Endothelial cell of umbilical vein (primary cell): ENCODE results near the gene ELOVL1. TPM values are rescaled to one million over a fixed set of nuclear protein-coding genes. Genes with fewer than 3 reads are reported as not detected.

ENCODE experiments used
- BruUV-seq: library from RNA; stranded (reverse); fragments of 400-500 nt; replicated peaks from 2 replicates; lab custom pipeline; 2021; lab: Mats Ljungman, UMichigan
- CTCF ChIA-PET: fragments of 300-600, 350-600 bp; sonication (Branson Sonifier 250); formaldehyde crosslinking; loops from one replicate; lab custom pipeline; 2021; ENCODE audit warnings: antibody characterized with exemption, inconsistent platforms; lab: Charles Lee
- POLR2A ChIA-PET: fragments of 300-600, 350-600 bp; sonication (Branson Sonifier 250); formaldehyde crosslinking; loops from one replicate; lab custom pipeline; 2021; ENCODE audit warnings: antibody characterized with exemption, inconsistent platforms; lab: Charles Lee
- DNase-seq: peaks from one replicate; pipeline ENCODE4 v3.0.0-alpha.2; 2011; ENCODE audit warnings: low read depth, low spot score
- FAIRE-seq: peaks from 2 replicates; lab custom pipeline; 2011; peaks lifted over from hg19 to GRCh38; lab: Jason Lieb, UNC
- H2AFZ ChIP-seq: 2 replicates; pipeline ENCODE4 v1.6.0; 2012; ENCODE audit warnings: low read depth, low read length, control low read depth, inconsistent platforms
- H3K27ac ChIP-seq: 2 replicates; pipeline ENCODE4 v1.5.1; 2011; ENCODE audit warnings: low read depth, mild to moderate bottlenecking, control low read depth, low read length, moderate library complexity; ENCODE audit not compliant: insufficient read depth
- H3K27me3 ChIP-seq, 2 experiments: 2 replicates each; pipeline versions ENCODE4 v1.6.0 to v1.6.1; 2011; ENCODE audit warnings: low read length in 2 of 2, mixed read lengths in 1 of 2; ENCODE audit not compliant: control insufficient read depth in 2 of 2, insufficient read depth in 2 of 2
- H3K36me3 ChIP-seq, 2 experiments: 2 replicates in 1 of 2; 3 replicates in 1 of 2; pipeline ENCODE4 v1.5.1; 2011; ENCODE audit warnings: low read length in 2 of 2, mild to moderate bottlenecking in 1 of 2, moderate library complexity in 1 of 2; ENCODE audit not compliant: control insufficient read depth in 2 of 2, insufficient read depth in 2 of 2; ENCODE audit errors: extremely low read depth in 1 of 2
- H3K4me1 ChIP-seq: 3 replicates; pipeline ENCODE4 v1.5.1; 2011; ENCODE audit warnings: mild to moderate bottlenecking, low read length; ENCODE audit not compliant: control insufficient read depth, insufficient read depth; ENCODE audit errors: extremely low read depth
- H3K4me2 ChIP-seq: 2 replicates; pipeline ENCODE4 v1.6.1; 2011; ENCODE audit warnings: low read length, control low read depth, mixed read lengths; ENCODE audit not compliant: insufficient read depth
- H3K4me3 ChIP-seq, 3 experiments: fragments of 200-600 bp in 1 of 3; sonication (generic), shearing (Covaris generic) in 1 of 3; replicated peaks in 1 of 3; 2 replicates each; pipeline ENCODE4 v1.5.1; 2011 to 2016; ENCODE audit warnings: control low read depth in 3 of 3, low read length in 3 of 3, mild to moderate bottlenecking in 2 of 3, inconsistent platforms in 1 of 3, low read depth in 1 of 3, moderate library complexity in 1 of 3; ENCODE audit not compliant: insufficient read depth in 1 of 3
- H3K79me2 ChIP-seq: 2 replicates; pipeline ENCODE4 v1.6.0; 2012; ENCODE audit warnings: low read length, inconsistent platforms; ENCODE audit not compliant: control insufficient read depth, insufficient read depth
- H3K9ac ChIP-seq: replicated peaks from 2 replicates; pipeline ENCODE3; 2011; ENCODE audit warnings: low read length, control low read depth; ENCODE audit not compliant: insufficient read depth; ENCODE audit errors: extremely low read depth
- H3K9me1 ChIP-seq: replicated peaks from 3 replicates; pipeline ENCODE4 v1.6.0; 2011; ENCODE audit warnings: mild to moderate bottlenecking, low read length; ENCODE audit not compliant: control insufficient read depth, insufficient read depth; ENCODE audit errors: extremely low read depth
- H3K9me3 ChIP-seq: replicated peaks from 2 replicates; pipeline ENCODE4 v1.5.1; 2012; ENCODE audit warnings: low read length, inconsistent platforms; ENCODE audit not compliant: control insufficient read depth, insufficient read depth
- H4K20me1 ChIP-seq: replicated peaks from 2 replicates; pipeline ENCODE3; 2011; ENCODE audit warnings: mild to moderate bottlenecking, low read length; ENCODE audit not compliant: control insufficient read depth, insufficient read depth; ENCODE audit errors: extremely low read depth
- CTCF ChIP-seq, 2 donors: IDR thresholded peaks; 1 replicate in 1 of 2; 2 replicates in 1 of 2; pipeline ENCODE4 v1.5.1; 2011; ENCODE audit warnings: low read length in 2 of 2, mild to moderate bottlenecking in 2 of 2, moderate library complexity in 2 of 2, control low read depth in 1 of 2, inconsistent platforms in 1 of 2, low read depth in 1 of 2; ENCODE audit not compliant: insufficient read depth in 1 of 2; ENCODE audit errors: extremely low read depth in 1 of 2
- EZH2 ChIP-seq: IDR thresholded peaks from 2 replicates; pipeline ENCODE4 v1.6.1; 2012; ENCODE audit warnings: borderline replicate concordance, low read depth, mild to moderate bottlenecking, moderate library complexity, low read length, inconsistent platforms; ENCODE audit not compliant: severe bottlenecking
- FOS ChIP-seq: IDR thresholded peaks from 2 replicates; pipeline ENCODE4 v1.6.1; 2011; ENCODE audit warnings: mild to moderate bottlenecking, low read length, moderate library complexity, borderline replicate concordance; ENCODE audit not compliant: insufficient read depth
- GATA2 ChIP-seq: IDR thresholded peaks from 2 replicates; pipeline ENCODE4 v1.7.0; 2011; ENCODE audit warnings: low read depth, mild to moderate bottlenecking, moderate library complexity, mixed read lengths, low read length; ENCODE audit not compliant: insufficient read length, insufficient read depth
- JUN ChIP-seq: IDR thresholded peaks from 2 replicates; pipeline ENCODE4 v1.6.1; 2011; ENCODE audit warnings: borderline replicate concordance, low read depth; ENCODE audit not compliant: insufficient read length, insufficient read depth
- MAX ChIP-seq: IDR thresholded peaks from 2 replicates; pipeline ENCODE4 v1.6.1; 2011; ENCODE audit not compliant: insufficient read depth, insufficient read length
- MYC ChIP-seq: IDR thresholded peaks from one replicate; pipeline ENCODE4 v1.6.1; 2011; ENCODE audit warnings: mild to moderate bottlenecking, low read depth, low read length
- POLR2A ChIP-seq: IDR thresholded peaks from 2 replicates; pipeline ENCODE4 v1.6.1; 2012; ENCODE audit warnings: low read depth, mild to moderate bottlenecking, control low read depth, low read length
- POLR2AphosphoS5 ChIP-seq: IDR thresholded peaks from 2 replicates; pipeline ENCODE4 v1.6.1; 2012; ENCODE audit warnings: low read depth, mild to moderate bottlenecking, control low read depth, low read length, moderate library complexity; ENCODE audit not compliant: insufficient read depth
- dilution Hi-C: fragments of 300-500 bp; cut with MboI; formaldehyde crosslinking; loops from one replicate; pipeline ENCODE4 v1.15.0; 2019; ENCODE audit warnings: low sequenced_read_pairs; ENCODE audit not compliant: extremely low pct_ligation_motif_present
- intact Hi-C: fragments of 100-400 bp; cut with micrococcal nuclease; formaldehyde crosslinking; loops from one replicate; pipeline ENCODE4 v1.10.0; 2022
- polyA plus RNA-seq, 4 experiments: library from polyadenylated mRNA; depleted of rRNA in 3 of 4; stranded (reverse) in 3 of 4; unstranded in 1 of 4; fragments of >200 nt; gene quantifications; 2 replicates each; pipeline versions ENCODE4 v1.2.1 to v1.2.3, GENCODE V29; 2011 to 2012; ENCODE audit warnings: missing spikeins in 1 of 4
- total RNA-seq: library from RNA; stranded (reverse); gene quantifications from 2 replicates; pipeline ENCODE4 v1.2.3, GENCODE V29; 2021

The ELOVL1 gene
- total and polyA plus RNA-seq, 2 donors (not counting 3 experiments of a cell fraction or from before 2014, with no cell fraction given) = 134 to 303 TPM

- H3K9me1 ChIP-seq = no peaks in the 10 kb centered on the region
- H3K36me3 ChIP-seq = peaks cover 11 to 27% of the 10 kb centered on the region in 2 experiments
- no peak overlapping the region for H3K4me3 ChIP-seq
- ChIA-PET CTCF (no interaction called here), POLR2A (no interaction called here)
- BruUV-seq = no TSS peak
- dilution Hi-C loops = no loop called here
- no peak for FAIRE-seq
- H4K20me1 ChIP-seq = no peaks in the 10 kb centered on the region
- H3K79me2 ChIP-seq = no peaks in the 10 kb centered on the region
- no peak overlapping the region for H3K27ac ChIP-seq
- TF ChIP-seq POLR2A (no peak), FOS (no peak), MYC (no peak), GATA2 (no peak), MAX (no peak)
- no peaks in the 10 kb centered on the region for H3K9me3 ChIP-seq
- no peaks in the 10 kb centered on the region for H3K27me3 ChIP-seq
- no peak for DNase-seq
- H3K4me2 ChIP-seq = no peak overlapping the region
- H3K4me1 ChIP-seq = no peaks in the 10 kb centered on the region
- no peak overlapping the region for H2AFZ ChIP-seq
- intact Hi-C loops = no loop called here
- H3K9ac ChIP-seq = no peak overlapping the region
These were observed 11.7 kb upstream of the ELOVL1 start for GRCh38 chr1:43379476-43379875.

- dilution Hi-C loops (no loop called here), intact Hi-C loops (no loop called here)
- H3K4me2 ChIP-seq = no peak overlapping the region
- FAIRE-seq = no peak
- H3K79me2 ChIP-seq = no peaks in the 10 kb centered on the region
- BruUV-seq = no TSS peak
- POLR2A ChIA-PET = interaction anchor here (1.1 kb wide), 1 partner anchor 11 kb away, joined by 5 read pairs; no protein-coding TSS in a partner anchor
- peaks cover 6 to 12% of the 10 kb centered on the region in 2 experiments for H3K36me3 ChIP-seq
- TF ChIP-seq CTCF (IDR thresholded peaks at IDR 0.05; ENCODE audit: extremely low read depth in 1 of 2, insufficient read depth in 1 of 2, low read depth in 1 of 2, low read length in 2 of 2) = no peak
- no peak for TF ChIP-seq MYC
- no peak for TF ChIP-seq POLR2A
- TF ChIP-seq JUN = no peak
- no peak for TF ChIP-seq FOS
- no peak for TF ChIP-seq GATA2
- TF ChIP-seq MAX = no peak
- TF ChIP-seq EZH2 = no peak
- no peak for TF ChIP-seq POLR2AphosphoS5
- H4K20me1 ChIP-seq = no peaks in the 10 kb centered on the region
- H3K27ac ChIP-seq = no peak overlapping the region
- no peak for DNase-seq
- no peaks in the 10 kb centered on the region for H3K27me3 ChIP-seq
- no peaks in the 10 kb centered on the region for H3K9me1 ChIP-seq
- CTCF ChIA-PET = interaction anchor here (1.4 kb wide), 1 partner anchor 151 kb away, joined by 6 read pairs; no protein-coding TSS in a partner anchor
- H2AFZ ChIP-seq = no peak overlapping the region
- peaks cover 15% of the 10 kb centered on the region for H3K4me1 ChIP-seq
- no peaks in the 10 kb centered on the region for H3K9me3 ChIP-seq
- H3K4me3 ChIP-seq = no peak overlapping the region
- no peak overlapping the region for H3K9ac ChIP-seq
These were observed 10.0 kb upstream of the ELOVL1 start for GRCh38 chr1:43377831-43378230.
